B cell (primary cell): ENCODE results near the gene MYDGF. TPM values are rescaled to one million over a fixed set of nuclear protein-coding genes. Genes with fewer than 3 reads are reported as not detected.
A peak's percentile ranks its signal among the peaks of the same experiment; 100 is the strongest.

ENCODE experiments used
- ATAC-seq: fragments of 200-7000 bp; cut with Tn5 transposase; one replicate; pipeline ENCODE4 v1.10.0; 2021; ENCODE audit warnings: low read depth, mild to moderate bottlenecking, moderate number of reproducible peaks, moderate library complexity
- CTCF ChIA-PET: fragments of 350-600 bp; sonication (Branson Sonifier 250); formaldehyde crosslinking; loops from one replicate; lab custom pipeline; 2021; ENCODE audit warnings: antibody characterized with exemption, inconsistent platforms; lab: Charles Lee
- POLR2A ChIA-PET: fragments of 350-600 bp; sonication (Branson Sonifier 250); formaldehyde crosslinking; loops from one replicate; lab custom pipeline; 2021; ENCODE audit warnings: antibody characterized with exemption; lab: Charles Lee
- DNase-seq: peaks from one replicate; pipeline ENCODE4 v3.0.0; 2013
- H2AFZ ChIP-seq: 2 replicates; pipeline ENCODE4 v1.6.1; 2012; ENCODE audit warnings: mild to moderate bottlenecking, low read depth, low read length; ENCODE audit not compliant: insufficient read depth, poor library complexity, severe bottlenecking
- H3K27ac ChIP-seq, 2 donors: 1 replicate in 1 of 2; 2 replicates in 1 of 2; pipeline ENCODE4 v1.5.1; 2012 to 2013; ENCODE audit warnings: low read length in 2 of 2, mild to moderate bottlenecking in 2 of 2, moderate library complexity in 1 of 2
- H3K27me3 ChIP-seq, 4 experiments: fragments of 200-600 bp in 1 of 4; sonication (generic) in 1 of 4; replicated peaks in 1 of 4; 1 replicate in 2 of 4; 2 replicates in 2 of 4; pipeline versions ENCODE4 v1.6.1 to v1.7.0; 2013 to 2016; ENCODE audit warnings: low read length in 3 of 4, mild to moderate bottlenecking in 2 of 4, mixed read lengths in 1 of 4, moderate library complexity in 1 of 4; ENCODE audit not compliant: insufficient read depth in 4 of 4, control insufficient read depth in 3 of 4; ENCODE audit errors: control extremely low read depth in 1 of 4
- H3K36me3 ChIP-seq, 2 experiments: replicated peaks in 1 of 2; 1 replicate in 1 of 2; 2 replicates in 1 of 2; pipeline versions ENCODE4 v1.6.1 to v1.7.1; 2013; ENCODE audit warnings: low read length in 1 of 2; ENCODE audit not compliant: insufficient read depth in 2 of 2, control insufficient read depth in 1 of 2; ENCODE audit errors: control extremely low read depth in 1 of 2, extremely low read depth in 1 of 2
- H3K4me1 ChIP-seq, 2 donors: fragments of 200-600 bp in 1 of 2; sonication (generic) in 1 of 2; 1 replicate in 1 of 2; 2 replicates in 1 of 2; pipeline versions ENCODE4 v1.5.1 to v1.6.1; 2013 to 2017; ENCODE audit warnings: low read length in 2 of 2; ENCODE audit not compliant: control insufficient read depth in 2 of 2, insufficient read depth in 2 of 2
- H3K4me2 ChIP-seq: replicated peaks from 2 replicates; pipeline ENCODE3; 2012; ENCODE audit warnings: mild to moderate bottlenecking, low read depth, low read length; ENCODE audit not compliant: poor library complexity, severe bottlenecking
- H3K4me3 ChIP-seq, 5 experiments: fragments of 200-600 bp in 1 of 5; sonication (generic) in 1 of 5; 1 replicate in 3 of 5; 2 replicates in 2 of 5; pipeline versions ENCODE4 v1.5.1 to v1.7.0; 2011 to 2016; ENCODE audit warnings: low read length in 4 of 5, mild to moderate bottlenecking in 4 of 5, low read depth in 2 of 5, control low read depth in 1 of 5, moderate library complexity in 1 of 5; ENCODE audit not compliant: insufficient read depth in 1 of 5; ENCODE audit errors: control extremely low read depth in 1 of 5, extremely low read depth in 1 of 5
- H3K79me2 ChIP-seq: fragments of 200-600 bp; sonication (generic); one replicate; pipeline ENCODE4 v1.6.0; 2016; ENCODE audit warnings: low read length; ENCODE audit not compliant: control insufficient read depth, insufficient read depth
- H3K9ac ChIP-seq: fragments of 200-600 bp; sonication (generic); 2 replicates; pipeline ENCODE4 v1.6.1; 2017; ENCODE audit warnings: mild to moderate bottlenecking, low read length, moderate library complexity
- H3K9me3 ChIP-seq, 3 donors: one replicate each; pipeline versions ENCODE4 v1.6.1 to v1.7.1; 2013; ENCODE audit warnings: low read length in 2 of 3; ENCODE audit not compliant: control insufficient read depth in 2 of 3, insufficient read depth in 1 of 3; ENCODE audit errors: control extremely low read depth in 1 of 3
- H4K20me1 ChIP-seq: 2 replicates; pipeline ENCODE4 v1.6.0; 2012; ENCODE audit warnings: mild to moderate bottlenecking, low read length; ENCODE audit not compliant: insufficient read depth, control insufficient read depth, poor library complexity, severe bottlenecking
- H3K27ac Mint-ChIP-seq: one replicate; pipeline ENCODE4 v1.8.0; 2021; ENCODE audit warnings: mixed read lengths
- H3K27me3 Mint-ChIP-seq: one replicate; pipeline ENCODE4 v1.8.0; 2021; ENCODE audit warnings: mixed read lengths
- H3K4me1 Mint-ChIP-seq: one replicate; pipeline ENCODE4 v1.8.0; 2021; ENCODE audit warnings: mixed read lengths
- H3K4me3 Mint-ChIP-seq: one replicate; pipeline ENCODE4 v1.8.0; 2021; ENCODE audit warnings: mixed read lengths
- H3K9me3 Mint-ChIP-seq: one replicate; pipeline ENCODE4 v1.8.0; 2022; ENCODE audit warnings: mixed read lengths; ENCODE audit not compliant: insufficient read depth
- CTCF ChIP-seq: fragments of 200-600 bp; IDR thresholded peaks from one replicate; pipeline ENCODE4 v1.8.0; 2022; ENCODE audit warnings: antibody characterized with exemption, mild to moderate bottlenecking
- EZH2 ChIP-seq: IDR thresholded peaks from 2 replicates; pipeline ENCODE4 v1.6.1; 2012; ENCODE audit warnings: borderline replicate concordance, low read depth, mild to moderate bottlenecking, moderate library complexity, low read length; ENCODE audit not compliant: insufficient read depth, poor library complexity, severe bottlenecking
- WGBS: methylation state at CpG from one replicate; pipeline ENCODE4 v1.1.5; 2013; ENCODE audit warnings: missing lambda C conversion rate; ENCODE audit not compliant: insufficient coverage; 5-methylcytosine and 5-hydroxymethylcytosine counted together
- intact Hi-C: fragments of 100-400 bp; cut with micrococcal nuclease; formaldehyde crosslinking; loops from one replicate; pipeline ENCODE4 v1.10.0; 2022
- polyA plus RNA-seq: library from polyadenylated mRNA; depleted of rRNA; stranded (reverse); fragments of >200 nt; gene quantifications from 2 replicates; pipeline ENCODE4 v1.2.3, GENCODE V29; 2012
- total RNA-seq, 2 donors: library from RNA; stranded (reverse); fragments of 120-200 nt in 1 of 2; gene quantifications; 1 replicate in 1 of 2; 2 replicates in 1 of 2; pipeline versions ENCODE4 v1.2.3 to v1.2.4, GENCODE V29; 2013 to 2022

Gene MYDGF
- total and polyA plus RNA-seq, 2 donors (not counting 1 experiment from before 2014, with no cell fraction given), result 21.2 to 42.3 TPM

GRCh38 chr19:4657835-4658234 lies 12.3 kb downstream of the MYDGF start:
- Histone ChIP-seq H2AFZ (no peak overlapping the region), H3K27me3 (no peaks in the 10 kb centered on the region), H3K9me3 (no peaks in the 10 kb centered on the region), H4K20me1 (peaks cover 13% of the 10 kb centered on the region), H3K36me3 (peaks cover 0 to 49% of the 10 kb centered on the region in 2 experiments), H3K4me2 (no peak overlapping the region), H3K27ac (no peak overlapping the region), H3K79me2 (peaks cover 3% of the 10 kb centered on the region), H3K4me3 (no peak overlapping the region), H3K4me1 (no peaks in the 10 kb centered on the region), H3K9ac (no peak overlapping the region)
- no peaks in the 10 kb centered on the region for H3K27me3 Mint-ChIP-seq
- peak overlapping the region; percentile 56 for H3K27ac Mint-ChIP-seq
- TF ChIP-seq CTCF (no peak), EZH2 (no peak)
- CTCF ChIA-PET, result interaction anchor here (3.1 kb wide), 1 partner anchor 22 kb away, joined by 10 read pairs; no protein-coding TSS in a partner anchor
- WGBS, result 91% methylated on average over 8 of the region's 8 CpGs
- intact Hi-C loops, result no loop called here
- ATAC-seq, result no peak
- no peaks in the 10 kb centered on the region for H3K9me3 Mint-ChIP-seq
- peaks cover 6% of the 10 kb centered on the region for H3K4me1 Mint-ChIP-seq
- POLR2A ChIA-PET, result interaction anchor here (0.6 kb wide), 1 partner anchor 12 kb away, joined by 4 read pairs; no protein-coding TSS in a partner anchor
- H3K4me3 Mint-ChIP-seq, result no peak overlapping the region
- DNase-seq, result no peak

GRCh38 chr19:4657262-4657661 lies 12.9 kb downstream of the MYDGF start:
- POLR2A ChIA-PET, result no interaction called here

More at GRCh38 chr19:4657262-4657661, 12.9 kb downstream of the MYDGF start:
- H3K4me3 Mint-ChIP-seq, result no peak overlapping the region
- H3K4me3 ChIP-seq, result no peak overlapping the region
- no peak overlapping the region for H3K9ac ChIP-seq
- DNase-seq, result no peak
- no peak overlapping the region for H2AFZ ChIP-seq
- peaks cover 0 to 47% of the 10 kb centered on the region in 2 experiments for H3K36me3 ChIP-seq
- peaks cover 12% of the 10 kb centered on the region for H4K20me1 ChIP-seq
- no peak overlapping the region for H3K27ac ChIP-seq
- no peak for ATAC-seq
- CTCF ChIA-PET, result interaction anchor here (0.6 to 3.1 kb wide), 2 partner anchors 21 to 517 kb away, joined by 5 to 10 read pairs; no protein-coding TSS in a partner anchor
- H3K9me3 Mint-ChIP-seq, result no peaks in the 10 kb centered on the region
- no peak overlapping the region for H3K4me2 ChIP-seq
- no peaks in the 10 kb centered on the region for H3K27me3 Mint-ChIP-seq
- no peaks in the 10 kb centered on the region for H3K27me3 ChIP-seq
- H3K9me3 ChIP-seq, result no peaks in the 10 kb centered on the region
- no peak for TF ChIP-seq EZH2
- TF ChIP-seq CTCF, result no peak
- no peaks in the 10 kb centered on the region for H3K79me2 ChIP-seq
- H3K4me1 Mint-ChIP-seq, result peaks cover 6% of the 10 kb centered on the region
- no peak overlapping the region for H3K27ac Mint-ChIP-seq
- no peaks in the 10 kb centered on the region for H3K4me1 ChIP-seq
- WGBS, result 96% methylated on average over 8 of the region's 14 CpGs
- intact Hi-C loops, result no loop called here
